HepG2 (cell line): ENCODE measurements around the gene CSPG5. TPM values are rescaled to one million over a fixed set of nuclear protein-coding genes. Genes with fewer than 3 reads are reported as not detected.

ENCODE experiments used
- FOSL2 ChIP-seq: sonication (generic); formaldehyde crosslinking; IDR thresholded peaks from 2 replicates; pipeline ENCODE4 v1.4.0; 2020; ENCODE audit warnings: missing genetic modification reagents
- GABPB1 ChIP-seq: IDR thresholded peaks from 2 replicates; pipeline ENCODE4 v1.6.1; 2016; ENCODE audit warnings: mild to moderate bottlenecking, missing genetic modification reagents, moderate library complexity, missing compliant biosample characterization
- HNF4A ChIP-seq: sonication (generic); formaldehyde crosslinking; IDR thresholded peaks from 2 replicates; pipeline ENCODE4 v1.4.0; 2020; ENCODE audit warnings: missing genetic modification reagents
- KAT7 ChIP-seq: IDR thresholded peaks from 2 replicates; pipeline ENCODE4 v1.6.1; 2018; ENCODE audit warnings: borderline replicate concordance, missing compliant biosample characterization
- KLF6 ChIP-seq: IDR thresholded peaks from 2 replicates; pipeline ENCODE4 v1.8.0; 2016; ENCODE audit warnings: missing biosample characterization, missing genetic modification reagents
- MYC ChIP-seq: sonication (generic); formaldehyde crosslinking; IDR thresholded peaks from 2 replicates; pipeline ENCODE4 v1.9.0; 2021; ENCODE audit warnings: missing genetic modification reagents, borderline replicate concordance
- RFX1 ChIP-seq: fragments of 450-650 bp; IDR thresholded peaks from 2 replicates; pipeline ENCODE4 v1.6.1; 2017
- SP140L ChIP-seq: sonication (generic); formaldehyde crosslinking; IDR thresholded peaks from 2 replicates; pipeline ENCODE4 v1.4.0; 2020; ENCODE audit warnings: missing genetic modification reagents, borderline replicate concordance
- ZBTB42 ChIP-seq: sonication (generic); formaldehyde crosslinking; IDR thresholded peaks from 2 replicates; pipeline ENCODE4 v1.5.0; 2020; ENCODE audit warnings: mild to moderate bottlenecking, missing genetic modification reagents
- ZNF563 ChIP-seq: sonication (generic); formaldehyde crosslinking; IDR thresholded peaks from 2 replicates; pipeline ENCODE4 v1.8.0; 2022; ENCODE audit warnings: mild to moderate bottlenecking, moderate library complexity, missing genetic modification reagents
- ZNF605 ChIP-seq: sonication (generic); formaldehyde crosslinking; IDR thresholded peaks from 2 replicates; pipeline ENCODE4 v1.8.0; 2022; ENCODE audit warnings: mild to moderate bottlenecking, missing genetic modification reagents
- ZNF644 ChIP-seq: IDR thresholded peaks from 2 replicates; pipeline ENCODE4 v1.6.1; 2016; ENCODE audit warnings: low read depth
- polyA plus RNA-seq, 8 experiments: library from polyadenylated mRNA; depleted of rRNA in 3 of 8; stranded (reverse) in 7 of 8; unstranded in 1 of 8; fragments of >200 nt; fragmentation: Illumina TruSeq in 4 of 8; extraction: Trizol in 4 of 8; gene quantifications; 2 replicates each; pipeline versions ENCODE4 v1.2.1 to v1.2.3, GENCODE V29; 2011 to 2016; ENCODE audit warnings: low read depth in 4 of 8, missing spikeins in 1 of 8, mixed read lengths in 1 of 8; ENCODE audit not compliant: insufficient read depth in 1 of 8
- total RNA-seq, 5 experiments: library from RNA; depleted of rRNA; stranded (reverse); fragments of >200 nt; fragmentation: Illumina TruSeq; extraction: Trizol; gene quantifications; 2 replicates each; pipeline ENCODE4 v1.2.3, GENCODE V29; 2016; ENCODE audit warnings: low read depth in 1 of 5
- TF ChIP-seq, protein P1 (sequence below): sonication (generic); formaldehyde crosslinking; IDR thresholded peaks from 2 replicates; pipeline ENCODE4 v1.4.0; 2020; ENCODE audit warnings: missing genetic modification reagents
- TF ChIP-seq, protein P2 (sequence below): sonication (generic); formaldehyde crosslinking; IDR thresholded peaks from 2 replicates; pipeline ENCODE4 v1.5.0; 2020; ENCODE audit warnings: missing genetic modification reagents, mild to moderate bottlenecking, borderline replicate concordance
- TF ChIP-seq, protein P3 (sequence below): sonication (generic); formaldehyde crosslinking; IDR thresholded peaks from 2 replicates; pipeline ENCODE4 v1.9.0; 2022; ENCODE audit warnings: missing genetic modification reagents, mild to moderate bottlenecking, borderline replicate concordance
- TF ChIP-seq, protein P4 (sequence below): sonication (generic); formaldehyde crosslinking; IDR thresholded peaks from 2 replicates; pipeline ENCODE4 v1.5.1; 2020; ENCODE audit warnings: mild to moderate bottlenecking, missing genetic modification reagents, moderate library complexity
- TF ChIP-seq, protein P5 (sequence below): sonication (generic); formaldehyde crosslinking; IDR thresholded peaks from 2 replicates; pipeline ENCODE4 v1.4.0; 2020; ENCODE audit warnings: missing genetic modification reagents, borderline replicate concordance

CSPG5 gene
- total and polyA plus RNA-seq, 2 of the 13 experiments (the other 11 are each of a cell fraction or from before 2014, with no cell fraction given) = 0.07 to 0.15 TPM

DNA sequence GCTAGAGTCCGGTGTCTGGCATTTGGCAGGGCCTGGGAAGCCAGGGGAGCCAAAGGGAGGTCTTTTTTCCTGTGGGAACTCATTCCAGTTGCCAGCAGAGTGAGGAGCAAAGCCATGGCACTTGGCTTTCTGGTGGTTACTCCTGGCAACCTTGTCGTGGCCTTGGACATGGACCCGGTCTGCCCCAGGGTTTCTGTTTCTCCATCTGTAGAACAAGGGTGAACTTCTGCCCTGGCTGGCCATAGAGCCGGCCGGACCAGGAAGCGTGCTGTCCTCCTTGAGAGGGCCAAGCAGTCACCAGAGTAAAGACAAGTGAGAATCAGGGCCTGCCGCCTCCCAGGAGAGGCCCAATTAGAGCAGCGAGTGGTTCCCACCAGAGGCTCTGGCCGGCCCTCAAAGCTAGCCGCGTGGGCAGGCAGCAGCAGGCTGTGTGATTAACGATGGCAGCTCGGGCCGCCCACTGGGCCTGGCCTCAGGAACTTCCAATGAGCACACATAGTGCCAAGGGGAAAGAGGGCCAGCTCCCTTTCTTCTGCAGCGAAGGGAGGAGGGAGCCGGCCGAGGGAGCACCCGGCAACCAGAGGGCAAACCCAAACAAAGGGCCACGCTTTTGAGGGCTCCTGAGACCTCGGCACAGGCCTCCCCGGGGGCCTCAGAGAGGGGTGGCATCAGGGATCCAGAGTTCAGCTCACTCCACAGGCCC, 36.0 kb downstream of the CSPG5 start (continued):
- TF ChIP-seq, protein P1, sequence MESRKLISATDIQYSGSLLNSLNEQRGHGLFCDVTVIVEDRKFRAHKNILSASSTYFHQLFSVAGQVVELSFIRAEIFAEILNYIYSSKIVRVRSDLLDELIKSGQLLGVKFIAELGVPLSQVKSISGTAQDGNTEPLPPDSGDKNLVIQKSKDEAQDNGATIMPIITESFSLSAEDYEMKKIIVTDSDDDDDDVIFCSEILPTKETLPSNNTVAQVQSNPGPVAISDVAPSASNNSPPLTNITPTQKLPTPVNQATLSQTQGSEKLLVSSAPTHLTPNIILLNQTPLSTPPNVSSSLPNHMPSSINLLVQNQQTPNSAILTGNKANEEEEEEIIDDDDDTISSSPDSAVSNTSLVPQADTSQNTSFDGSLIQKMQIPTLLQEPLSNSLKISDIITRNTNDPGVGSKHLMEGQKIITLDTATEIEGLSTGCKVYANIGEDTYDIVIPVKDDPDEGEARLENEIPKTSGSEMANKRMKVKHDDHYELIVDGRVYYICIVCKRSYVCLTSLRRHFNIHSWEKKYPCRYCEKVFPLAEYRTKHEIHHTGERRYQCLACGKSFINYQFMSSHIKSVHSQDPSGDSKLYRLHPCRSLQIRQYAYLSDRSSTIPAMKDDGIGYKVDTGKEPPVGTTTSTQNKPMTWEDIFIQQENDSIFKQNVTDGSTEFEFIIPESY = 0 out of 2 replicates have a peak, but pooled peaks have one; percentile 9
- TF ChIP-seq KAT7 (no peak), HNF4A (peak; percentile 33; the same call in 1 of the 2 replicates), MYC (CRISPR knock-in tag) (peak; percentile 53; the same call in 1 of the 2 replicates), GABPB1 (CRISPR knock-in tag) (peak; percentile 25; the same call in 1 of the 2 replicates), ZNF644 (CRISPR knock-in tag) (peak; percentile 22), ZBTB42 (CRISPR knock-in tag) (no peak), SP140L (CRISPR knock-in tag) (no peak), FOSL2 (0 out of 2 replicates have a peak, but pooled peaks have one; percentile 9), ZNF563 (CRISPR knock-in tag) (0 out of 2 replicates have a peak, but pooled peaks have one; percentile 30), RFX1 (no peak), KLF6 (CRISPR knock-in tag) (0 out of 2 replicates have a peak, but pooled peaks have one; percentile 42), ZNF605 (CRISPR knock-in tag) (0 out of 2 replicates have a peak, but pooled peaks have one; percentile 19)
- TF ChIP-seq, protein P2, sequence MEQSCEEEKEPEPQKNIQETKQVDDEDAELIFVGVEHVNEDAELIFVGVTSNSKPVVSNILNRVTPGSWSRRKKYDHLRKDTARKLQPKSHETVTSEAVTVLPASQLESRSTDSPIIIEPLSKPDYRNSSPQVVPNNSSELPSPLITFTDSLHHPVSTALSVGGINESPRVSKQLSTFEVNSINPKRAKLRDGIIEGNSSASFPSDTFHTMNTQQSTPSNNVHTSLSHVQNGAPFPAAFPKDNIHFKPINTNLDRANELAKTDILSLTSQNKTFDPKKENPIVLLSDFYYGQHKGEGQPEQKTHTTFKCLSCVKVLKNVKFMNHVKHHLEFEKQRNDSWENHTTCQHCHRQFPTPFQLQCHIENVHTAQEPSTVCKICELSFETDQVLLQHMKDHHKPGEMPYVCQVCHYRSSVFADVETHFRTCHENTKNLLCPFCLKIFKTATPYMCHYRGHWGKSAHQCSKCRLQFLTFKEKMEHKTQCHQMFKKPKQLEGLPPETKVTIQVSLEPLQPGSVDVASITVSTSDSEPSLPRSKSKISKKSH = 0 out of 2 replicates have a peak, but pooled peaks have one; percentile 20
- TF ChIP-seq, protein P3, sequence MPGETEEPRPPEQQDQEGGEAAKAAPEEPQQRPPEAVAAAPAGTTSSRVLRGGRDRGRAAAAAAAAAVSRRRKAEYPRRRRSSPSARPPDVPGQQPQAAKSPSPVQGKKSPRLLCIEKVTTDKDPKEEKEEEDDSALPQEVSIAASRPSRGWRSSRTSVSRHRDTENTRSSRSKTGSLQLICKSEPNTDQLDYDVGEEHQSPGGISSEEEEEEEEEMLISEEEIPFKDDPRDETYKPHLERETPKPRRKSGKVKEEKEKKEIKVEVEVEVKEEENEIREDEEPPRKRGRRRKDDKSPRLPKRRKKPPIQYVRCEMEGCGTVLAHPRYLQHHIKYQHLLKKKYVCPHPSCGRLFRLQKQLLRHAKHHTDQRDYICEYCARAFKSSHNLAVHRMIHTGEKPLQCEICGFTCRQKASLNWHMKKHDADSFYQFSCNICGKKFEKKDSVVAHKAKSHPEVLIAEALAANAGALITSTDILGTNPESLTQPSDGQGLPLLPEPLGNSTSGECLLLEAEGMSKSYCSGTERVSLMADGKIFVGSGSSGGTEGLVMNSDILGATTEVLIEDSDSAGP (CRISPR knock-in tag) = peak; percentile 51; the same call in 1 of the 2 replicates
- TF ChIP-seq, protein P4, sequence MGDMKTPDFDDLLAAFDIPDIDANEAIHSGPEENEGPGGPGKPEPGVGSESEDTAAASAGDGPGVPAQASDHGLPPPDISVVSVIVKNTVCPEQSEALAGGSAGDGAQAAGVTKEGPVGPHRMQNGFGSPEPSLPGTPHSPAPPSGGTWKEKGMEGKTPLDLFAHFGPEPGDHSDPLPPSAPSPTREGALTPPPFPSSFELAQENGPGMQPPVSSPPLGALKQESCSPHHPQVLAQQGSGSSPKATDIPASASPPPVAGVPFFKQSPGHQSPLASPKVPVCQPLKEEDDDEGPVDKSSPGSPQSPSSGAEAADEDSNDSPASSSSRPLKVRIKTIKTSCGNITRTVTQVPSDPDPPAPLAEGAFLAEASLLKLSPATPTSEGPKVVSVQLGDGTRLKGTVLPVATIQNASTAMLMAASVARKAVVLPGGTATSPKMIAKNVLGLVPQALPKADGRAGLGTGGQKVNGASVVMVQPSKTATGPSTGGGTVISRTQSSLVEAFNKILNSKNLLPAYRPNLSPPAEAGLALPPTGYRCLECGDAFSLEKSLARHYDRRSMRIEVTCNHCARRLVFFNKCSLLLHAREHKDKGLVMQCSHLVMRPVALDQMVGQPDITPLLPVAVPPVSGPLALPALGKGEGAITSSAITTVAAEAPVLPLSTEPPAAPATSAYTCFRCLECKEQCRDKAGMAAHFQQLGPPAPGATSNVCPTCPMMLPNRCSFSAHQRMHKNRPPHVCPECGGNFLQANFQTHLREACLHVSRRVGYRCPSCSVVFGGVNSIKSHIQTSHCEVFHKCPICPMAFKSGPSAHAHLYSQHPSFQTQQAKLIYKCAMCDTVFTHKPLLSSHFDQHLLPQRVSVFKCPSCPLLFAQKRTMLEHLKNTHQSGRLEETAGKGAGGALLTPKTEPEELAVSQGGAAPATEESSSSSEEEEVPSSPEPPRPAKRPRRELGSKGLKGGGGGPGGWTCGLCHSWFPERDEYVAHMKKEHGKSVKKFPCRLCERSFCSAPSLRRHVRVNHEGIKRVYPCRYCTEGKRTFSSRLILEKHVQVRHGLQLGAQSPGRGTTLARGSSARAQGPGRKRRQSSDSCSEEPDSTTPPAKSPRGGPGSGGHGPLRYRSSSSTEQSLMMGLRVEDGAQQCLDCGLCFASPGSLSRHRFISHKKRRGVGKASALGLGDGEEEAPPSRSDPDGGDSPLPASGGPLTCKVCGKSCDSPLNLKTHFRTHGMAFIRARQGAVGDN = peak; percentile 95
- TF ChIP-seq, protein P5, sequence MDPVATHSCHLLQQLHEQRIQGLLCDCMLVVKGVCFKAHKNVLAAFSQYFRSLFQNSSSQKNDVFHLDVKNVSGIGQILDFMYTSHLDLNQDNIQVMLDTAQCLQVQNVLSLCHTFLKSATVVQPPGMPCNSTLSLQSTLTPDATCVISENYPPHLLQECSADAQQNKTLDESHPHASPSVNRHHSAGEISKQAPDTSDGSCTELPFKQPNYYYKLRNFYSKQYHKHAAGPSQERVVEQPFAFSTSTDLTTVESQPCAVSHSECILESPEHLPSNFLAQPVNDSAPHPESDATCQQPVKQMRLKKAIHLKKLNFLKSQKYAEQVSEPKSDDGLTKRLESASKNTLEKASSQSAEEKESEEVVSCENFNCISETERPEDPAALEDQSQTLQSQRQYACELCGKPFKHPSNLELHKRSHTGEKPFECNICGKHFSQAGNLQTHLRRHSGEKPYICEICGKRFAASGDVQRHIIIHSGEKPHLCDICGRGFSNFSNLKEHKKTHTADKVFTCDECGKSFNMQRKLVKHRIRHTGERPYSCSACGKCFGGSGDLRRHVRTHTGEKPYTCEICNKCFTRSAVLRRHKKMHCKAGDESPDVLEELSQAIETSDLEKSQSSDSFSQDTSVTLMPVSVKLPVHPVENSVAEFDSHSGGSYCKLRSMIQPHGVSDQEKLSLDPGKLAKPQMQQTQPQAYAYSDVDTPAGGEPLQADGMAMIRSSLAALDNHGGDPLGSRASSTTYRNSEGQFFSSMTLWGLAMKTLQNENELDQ (CRISPR knock-in tag) = no peak
